GM18526 (cell line): ENCODE data around the gene ZBTB7C.

ENCODE experiments used
- POLR2A ChIP-seq: IDR thresholded peaks from 3 replicates; pipeline ENCODE4 v1.6.1; 2011; ENCODE audit not compliant: insufficient read length; ENCODE audit errors: extremely low read depth

ZBTB7C gene

DNA sequence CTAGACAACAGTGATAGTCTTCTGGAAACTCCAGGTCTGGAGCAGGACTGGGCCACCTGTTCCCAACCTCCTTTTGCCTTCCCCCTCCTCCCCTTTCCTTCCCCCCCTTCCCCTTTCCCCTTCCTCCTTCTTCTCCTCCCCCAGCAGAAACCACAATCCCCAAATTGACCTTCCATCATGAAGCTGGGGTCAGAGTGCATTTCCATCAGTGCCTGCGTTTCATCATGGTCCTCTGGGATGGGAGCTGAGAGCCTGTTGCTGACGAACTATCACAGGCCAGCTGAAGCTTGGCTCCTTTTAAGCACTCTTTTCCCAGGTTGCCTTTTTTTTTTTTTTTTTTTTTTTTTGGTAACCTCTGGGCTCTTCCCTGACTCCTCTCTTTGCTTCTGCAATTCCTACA is 426.1 kb downstream of the ZBTB7C start:
- no peak for TF ChIP-seq POLR2A

DNA sequence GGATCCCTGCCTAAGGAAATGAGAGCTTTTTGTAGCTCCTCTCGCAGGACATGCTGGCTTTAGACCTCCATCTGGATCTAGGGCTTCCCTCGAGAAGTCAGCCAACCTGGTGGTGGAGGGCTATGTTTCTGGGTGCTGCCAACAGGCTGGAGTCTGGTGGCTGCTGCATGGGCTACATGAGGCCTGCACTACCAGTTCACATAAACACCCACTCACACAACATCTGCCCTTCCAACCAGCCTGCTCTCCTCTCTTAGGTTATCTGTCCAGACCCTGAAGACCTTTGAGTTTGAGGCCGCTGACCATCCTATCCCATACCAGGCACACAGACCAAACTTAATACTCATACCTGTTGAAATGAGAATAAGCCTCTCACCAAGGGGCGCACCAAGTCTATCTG is 427.4 kb downstream of the ZBTB7C start:
- TF ChIP-seq POLR2A: no peak

DNA sequence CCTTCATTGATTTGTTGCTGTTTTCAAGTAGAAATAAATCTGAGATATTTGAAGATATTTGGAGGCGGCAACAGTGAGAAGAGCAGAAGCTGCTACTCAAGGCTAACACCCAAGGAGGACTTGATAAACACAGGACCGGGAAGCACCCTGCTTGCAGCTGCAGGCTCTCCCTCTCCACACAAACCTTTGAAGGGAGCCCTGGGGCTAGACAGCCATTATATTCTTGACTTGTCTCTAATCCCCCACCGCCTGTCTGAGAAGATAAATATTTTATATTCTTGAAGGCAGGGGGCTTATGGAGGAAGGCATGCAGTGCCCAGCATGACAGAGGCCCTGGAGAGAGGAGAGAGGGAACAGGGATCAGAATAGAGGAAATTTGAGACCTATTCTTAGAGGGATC is 427.9 kb downstream of the ZBTB7C start:
- TF ChIP-seq POLR2A: no peak

DNA sequence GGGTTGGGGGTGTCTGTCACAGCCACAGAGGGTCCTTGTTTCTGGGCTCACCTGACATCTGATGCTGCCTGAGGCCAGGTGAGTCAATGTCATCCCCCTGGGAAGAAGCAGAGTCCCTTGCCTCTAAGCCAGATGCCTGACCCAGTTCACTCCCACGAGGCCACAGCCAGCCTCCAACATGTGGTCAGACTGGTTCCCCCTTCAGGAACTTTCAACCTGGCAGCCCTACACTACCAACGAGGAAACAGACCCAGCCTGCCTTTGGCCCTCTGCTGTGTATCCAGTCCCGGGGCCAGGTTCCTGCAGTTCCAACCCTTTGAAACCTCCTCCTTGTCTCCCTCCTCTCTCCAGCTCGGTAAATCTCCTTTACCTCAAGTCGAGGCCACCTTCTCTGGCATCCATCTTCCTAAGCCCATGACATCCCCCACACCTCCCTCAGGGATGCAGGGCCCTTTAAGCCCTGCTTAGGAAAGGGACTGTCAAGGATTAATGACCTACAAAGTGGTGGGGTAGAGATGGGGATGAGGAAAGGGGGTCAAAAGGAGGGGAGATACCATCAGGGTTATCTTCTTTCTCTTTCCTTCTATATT is 429.5 kb downstream of the ZBTB7C start:
- no peak for TF ChIP-seq POLR2A

DNA sequence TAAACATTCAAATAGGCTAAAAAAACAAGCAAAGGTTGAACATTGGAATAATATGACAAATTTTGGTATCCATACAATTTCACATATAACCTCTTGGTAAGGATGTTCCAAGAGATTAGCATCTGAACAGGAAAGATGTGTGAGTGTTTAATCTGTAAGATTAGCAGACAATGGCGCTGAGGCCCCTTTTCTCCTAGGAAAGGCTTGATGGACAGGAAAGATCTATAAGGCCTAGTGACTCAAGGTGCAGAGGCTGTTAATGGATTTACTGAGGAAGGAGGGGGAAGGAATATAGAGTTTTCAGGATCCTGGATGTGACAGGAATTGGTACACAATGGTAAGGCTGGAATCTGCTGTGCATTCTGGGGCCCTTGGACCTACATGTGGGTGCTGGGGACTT is 430.6 kb downstream of the ZBTB7C start:
- TF ChIP-seq POLR2A: no peak

DNA sequence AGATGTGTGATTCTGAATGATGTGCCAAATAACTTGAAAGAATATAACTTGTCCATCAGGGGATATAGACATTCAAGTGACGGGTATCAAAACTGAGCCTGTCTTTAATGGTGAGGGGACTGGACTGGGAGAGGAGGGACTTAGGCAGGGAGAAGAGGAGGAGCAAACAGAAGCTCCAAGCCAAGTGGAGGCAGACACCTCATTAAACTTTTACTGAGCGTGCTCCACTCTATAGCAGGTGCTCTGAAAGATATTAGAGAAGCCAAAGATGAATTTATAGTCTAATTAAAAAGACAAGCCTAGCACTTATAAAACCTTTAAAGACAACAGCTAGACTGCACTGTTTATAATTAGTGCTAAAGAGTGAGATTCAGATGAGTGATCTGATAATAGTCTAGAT is 431.0 kb downstream of the ZBTB7C start:
- TF ChIP-seq POLR2A: no peak
